HFF-Myc (cell line): ENCODE measurements around the gene CPNE4.

ENCODE experiments used
- DNase-seq: peaks from one replicate; pipeline ENCODE4 v3.0.0-alpha.2; 2011; ENCODE audit warnings: low read depth; ENCODE audit errors: extremely low read depth
- H3K4me3 ChIP-seq: replicated peaks from 2 replicates; pipeline ENCODE4 v1.5.1; 2011; ENCODE audit warnings: low read depth, mild to moderate bottlenecking, control low read depth, low read length
- TF ChIP-seq, protein P1 (sequence below): IDR thresholded peaks from 2 replicates; pipeline ENCODE4 v1.5.1; 2012; ENCODE audit warnings: mild to moderate bottlenecking, low read depth, low read length, control low read depth; ENCODE audit errors: missing control alignments

CPNE4 gene

DNA sequence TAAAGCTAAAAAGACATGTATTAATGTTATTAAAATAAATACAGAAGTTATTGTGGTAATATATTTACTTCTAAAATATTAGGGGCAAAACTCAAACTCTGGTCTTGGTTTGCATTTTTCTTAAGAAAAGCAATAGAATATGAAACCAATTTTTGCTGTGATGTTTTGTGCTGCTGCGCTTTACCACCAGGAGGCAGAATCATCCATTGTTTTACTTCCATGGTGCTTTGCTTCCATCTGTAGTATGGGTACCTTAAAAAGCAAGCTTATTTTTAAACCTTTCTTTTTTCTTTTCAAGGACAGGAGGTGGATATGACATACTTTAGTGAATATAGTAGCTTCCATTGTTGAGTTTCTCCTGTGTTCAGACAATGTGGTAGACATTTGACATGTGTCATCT, 485.5 kb downstream of the CPNE4 start:
- TF ChIP-seq, protein P1, sequence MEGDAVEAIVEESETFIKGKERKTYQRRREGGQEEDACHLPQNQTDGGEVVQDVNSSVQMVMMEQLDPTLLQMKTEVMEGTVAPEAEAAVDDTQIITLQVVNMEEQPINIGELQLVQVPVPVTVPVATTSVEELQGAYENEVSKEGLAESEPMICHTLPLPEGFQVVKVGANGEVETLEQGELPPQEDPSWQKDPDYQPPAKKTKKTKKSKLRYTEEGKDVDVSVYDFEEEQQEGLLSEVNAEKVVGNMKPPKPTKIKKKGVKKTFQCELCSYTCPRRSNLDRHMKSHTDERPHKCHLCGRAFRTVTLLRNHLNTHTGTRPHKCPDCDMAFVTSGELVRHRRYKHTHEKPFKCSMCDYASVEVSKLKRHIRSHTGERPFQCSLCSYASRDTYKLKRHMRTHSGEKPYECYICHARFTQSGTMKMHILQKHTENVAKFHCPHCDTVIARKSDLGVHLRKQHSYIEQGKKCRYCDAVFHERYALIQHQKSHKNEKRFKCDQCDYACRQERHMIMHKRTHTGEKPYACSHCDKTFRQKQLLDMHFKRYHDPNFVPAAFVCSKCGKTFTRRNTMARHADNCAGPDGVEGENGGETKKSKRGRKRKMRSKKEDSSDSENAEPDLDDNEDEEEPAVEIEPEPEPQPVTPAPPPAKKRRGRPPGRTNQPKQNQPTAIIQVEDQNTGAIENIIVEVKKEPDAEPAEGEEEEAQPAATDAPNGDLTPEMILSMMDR: peak; percentile 50
- no peak for DNase-seq

GRCh38 chr3:131547585-131547984, 487.2 kb downstream of the CPNE4 start:
- H3K4me3 ChIP-seq: no peak overlapping the region
- TF ChIP-seq, protein P1: no peak
- DNase-seq: no peak

More for the DNA sequence above, 485.5 kb downstream of the CPNE4 start:
- no peak overlapping the region for H3K4me3 ChIP-seq

DNA sequence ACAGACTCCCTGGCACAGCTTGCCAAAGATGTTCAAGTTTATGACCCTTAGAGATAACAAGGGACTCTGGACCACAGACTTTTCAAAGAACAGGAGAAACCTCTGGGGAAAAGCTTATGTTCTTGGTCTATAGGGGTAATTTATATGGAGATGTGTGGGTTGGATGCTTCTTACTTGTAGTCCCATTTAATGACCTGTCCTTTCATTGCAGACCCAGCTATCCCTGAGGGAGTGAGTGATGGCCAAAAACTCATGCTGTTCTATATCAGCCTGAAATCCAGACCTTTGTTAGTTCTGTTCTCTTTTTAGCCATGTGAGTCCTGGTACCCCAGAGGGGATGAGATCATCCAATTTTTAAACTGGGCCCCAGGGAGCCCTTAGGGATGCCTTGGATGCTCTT, 488.4 kb downstream of the CPNE4 start:
- DNase-seq: no peak
- TF ChIP-seq, protein P1: no peak
- no peak overlapping the region for H3K4me3 ChIP-seq

DNA sequence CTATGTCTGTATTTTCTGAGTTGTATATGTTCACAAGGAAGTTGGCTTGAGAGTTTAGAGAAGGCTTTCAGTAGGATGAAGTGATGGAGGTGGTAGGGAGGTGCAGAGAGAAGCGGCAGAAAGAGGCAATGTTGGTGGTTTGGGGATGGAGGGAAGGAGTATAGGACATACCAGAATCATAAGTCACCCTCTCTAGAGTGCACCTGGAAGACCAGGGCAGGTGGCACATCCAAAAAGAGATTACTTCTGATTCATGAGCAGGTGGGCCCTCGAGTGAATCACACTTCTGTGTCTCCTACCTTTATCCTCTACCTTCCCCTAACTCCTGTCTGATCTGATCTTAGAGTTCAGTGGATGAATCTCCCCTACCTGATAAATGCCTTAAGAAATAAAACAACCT, 490.3 kb downstream of the CPNE4 start:
- DNase-seq: no peak
- TF ChIP-seq, protein P1: no peak

DNA sequence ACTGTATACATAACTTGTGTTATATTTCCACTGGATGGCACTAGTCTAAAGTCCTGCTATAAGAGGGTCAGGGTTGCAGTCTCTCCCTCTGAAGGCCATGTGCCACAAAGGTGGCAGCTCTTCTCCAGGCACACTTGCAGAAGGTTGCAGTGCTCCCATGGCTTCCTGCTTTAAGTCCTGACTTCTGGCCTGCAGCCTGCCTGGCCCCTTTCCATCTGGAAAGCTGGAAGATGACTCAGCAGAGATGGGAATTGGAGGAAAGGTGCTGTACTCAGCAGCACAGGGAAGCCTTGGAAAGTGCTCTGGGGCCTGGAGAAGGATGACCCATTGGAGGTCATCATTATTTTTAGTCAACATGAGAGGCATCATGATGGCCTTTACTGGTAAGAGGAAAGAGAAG, 491.1 kb downstream of the CPNE4 start:
- peak; percentile 84 for DNase-seq

More for the DNA sequence above, 490.3 kb downstream of the CPNE4 start:
- no peak overlapping the region for H3K4me3 ChIP-seq

GRCh38 chr3:131541288-131541687, 493.5 kb downstream of the CPNE4 start:
- TF ChIP-seq, protein P1: no peak
- DNase-seq: no peak

More for the DNA sequence above, 491.1 kb downstream of the CPNE4 start:
- H3K4me3 ChIP-seq: no peak overlapping the region
- TF ChIP-seq, protein P1: peak; percentile 7

GRCh38 chr3:131540821-131541220, 494.0 kb downstream of the CPNE4 start:
- no peak for DNase-seq
- no peak overlapping the region for H3K4me3 ChIP-seq
- TF ChIP-seq, protein P1: no peak

More at GRCh38 chr3:131541288-131541687, 493.5 kb downstream of the CPNE4 start:
- no peak overlapping the region for H3K4me3 ChIP-seq
